Measurements from ENCODE around the gene AP3M1. TPM values are rescaled to one million over a fixed set of nuclear protein-coding genes. Genes with fewer than 3 reads are reported as not detected.

The AP3M1 gene
- total RNA-seq, 6 experiments from 2014 or later: 16.2 to 22.4 (median 19.9) TPM

- Histone ChIP-seq H3K27me3 (no peaks in the 10 kb centered on the region), H3K36me3 (peaks cover 0 to 57% (median 20%) of the 10 kb centered on the region in 4 donors), H3K9me3 (no peaks in the 10 kb centered on the region), H3K27ac (no peak overlapping the region), H3K4me1 (no peaks in the 10 kb centered on the region), H3K4me3 (no peak overlapping the region)
- 91% methylated on average over 3 of the region's 4 CpGs for whole genome bisulfite sequencing (ENCODE audit: insufficient coverage, low coverage, low lambda C conversion rate, missing lambda C conversion rate)
- no peak for DNase-seq
- no peak for TF ChIP-seq POLR2A (IDR thresholded peaks at IDR 0.05)
- no peak for TF ChIP-seq CTCF (IDR thresholded peaks at IDR 0.05)
- intact Hi-C loops (cut with DNase I): no loop called here
- no peak for ATAC-seq
These were observed 32.9 kb downstream of the AP3M1 start for GRCh38 chr10:74117738-74118137.

- DNase-seq (no peak), ATAC-seq (no peak)
- no peak overlapping the region for H3K27ac ChIP-seq
- H3K9me3 ChIP-seq: no peaks in the 10 kb centered on the region
- no peak overlapping the region for H3K4me3 ChIP-seq
- peaks cover 0 to 62% (median 28%) of the 10 kb centered on the region in 4 donors for H3K36me3 ChIP-seq
- TF ChIP-seq CTCF (IDR thresholded peaks at IDR 0.05) (no peak), POLR2A (IDR thresholded peaks at IDR 0.05) (no peak)
- intact Hi-C loops (cut with DNase I): no loop called here
- H3K27me3 ChIP-seq: no peaks in the 10 kb centered on the region
- H3K4me1 ChIP-seq: no peaks in the 10 kb centered on the region
- WGBS (ENCODE audit: insufficient coverage, low coverage, low lambda C conversion rate, missing lambda C conversion rate): 89% methylated on average over 9 of the region's 12 CpGs
These were observed 36.6 kb downstream of the AP3M1 start for GRCh38 chr10:74114041-74114448.

- TF ChIP-seq POLR2A (IDR thresholded peaks at IDR 0.05) (no peak), CTCF (IDR thresholded peaks at IDR 0.05) (no peak)
- ATAC-seq (peak in 2 of 4 donors; percentile 19 to 52), DNase-seq (no peak)
- Histone ChIP-seq H3K27me3 (no peaks in the 10 kb centered on the region), H3K4me1 (no peaks in the 10 kb centered on the region), H3K27ac (no peak overlapping the region), H3K36me3 (peaks cover 0 to 62% (median 27%) of the 10 kb centered on the region in 4 donors), H3K4me3 (no peak overlapping the region), H3K9me3 (no peaks in the 10 kb centered on the region)
- intact Hi-C loops (cut with DNase I): no loop called here
- WGBS (ENCODE audit: insufficient coverage, low coverage, low lambda C conversion rate, missing lambda C conversion rate): 82% methylated on average over 1 of the region's 1 CpG
These were observed 37.1 kb downstream of the AP3M1 start for GRCh38 chr10:74113546-74113945.

GRCh38 chr10:74111799-74112198, 38.8 kb downstream of the AP3M1 start:
- no peak for ATAC-seq
- no peaks in the 10 kb centered on the region for H3K27me3 ChIP-seq
- no peak for DNase-seq
- 87% methylated on average over 3 of the region's 14 CpGs for WGBS (ENCODE audit: insufficient coverage, low coverage, low lambda C conversion rate, missing lambda C conversion rate)
- no peak overlapping the region for H3K27ac ChIP-seq
- no peaks in the 10 kb centered on the region for H3K9me3 ChIP-seq
- peaks cover 0 to 66% (median 23%) of the 10 kb centered on the region in 4 donors for H3K36me3 ChIP-seq
- no peaks in the 10 kb centered on the region for H3K4me1 ChIP-seq
- intact Hi-C loops (cut with DNase I): no loop called here
- TF ChIP-seq POLR2A (IDR thresholded peaks at IDR 0.05): no peak
- TF ChIP-seq CTCF (IDR thresholded peaks at IDR 0.05): no peak
- no peak overlapping the region for H3K4me3 ChIP-seq

GRCh38 chr10:74110120-74110519, 40.5 kb downstream of the AP3M1 start:
- H3K27ac ChIP-seq: no peak overlapping the region
- WGBS (ENCODE audit: insufficient coverage, low coverage, low lambda C conversion rate, missing lambda C conversion rate): no CpG with 5 or more reads among the region's 1 CpG
- H3K36me3 ChIP-seq: peaks cover 0 to 70% (median 24%) of the 10 kb centered on the region in 4 donors

More at GRCh38 chr10:74110120-74110519, 40.5 kb downstream of the AP3M1 start:
- no peak for DNase-seq
- intact Hi-C loops (cut with DNase I): no loop called here
- Histone ChIP-seq H3K4me3 (no peak overlapping the region), H3K4me1 (no peaks in the 10 kb centered on the region), H3K27me3 (no peaks in the 10 kb centered on the region), H3K9me3 (no peaks in the 10 kb centered on the region)
- TF ChIP-seq CTCF (IDR thresholded peaks at IDR 0.05): no peak
- no peak for TF ChIP-seq POLR2A (IDR thresholded peaks at IDR 0.05)
- no peak for ATAC-seq
